DND-41 (cell line): ENCODE data around the gene GGT7.

Experiments used
- ATAC-seq: fragments of 200-7000 bp; cut with Tn5 transposase; 3 replicates; pipeline ENCODE4 v1.9.1; 2021; ENCODE audit warnings: low read depth; ENCODE audit not compliant: insufficient read depth
- DNase-seq: peaks from one replicate; pipeline ENCODE4 v3.0.0-alpha.2; 2020
- H2AFZ ChIP-seq: 2 replicates; pipeline ENCODE4 v1.6.0; 2012; ENCODE audit warnings: low read depth, low read length
- H3K27ac ChIP-seq: 2 replicates; pipeline ENCODE4 v1.5.1; 2012; ENCODE audit warnings: low read length, inconsistent platforms
- H3K27me3 ChIP-seq: fragments of 200-600 bp; sonication (generic); 2 replicates; pipeline ENCODE4 v1.6.0; 2012; ENCODE audit warnings: low read length, mild to moderate bottlenecking, inconsistent platforms; ENCODE audit not compliant: insufficient read depth, poor library complexity
- H3K36me3 ChIP-seq: 2 replicates; pipeline ENCODE4 v1.5.1; 2012; ENCODE audit warnings: low read length, inconsistent platforms; ENCODE audit not compliant: insufficient read depth
- H3K4me1 ChIP-seq: 2 replicates; pipeline ENCODE4 v1.5.1; 2012; ENCODE audit warnings: mild to moderate bottlenecking, low read length; ENCODE audit not compliant: insufficient read depth
- H3K4me2 ChIP-seq: 2 replicates; pipeline ENCODE4 v1.6.0; 2012; ENCODE audit warnings: mild to moderate bottlenecking, moderate library complexity, low read length, inconsistent platforms; ENCODE audit not compliant: insufficient read depth
- H3K4me3 ChIP-seq, 2 experiments: fragments of 200-600 bp in 1 of 2; shearing (Covaris generic) in 1 of 2; 2 replicates each; pipeline ENCODE4 v1.5.1; 2012 to 2016; ENCODE audit warnings: inconsistent platforms in 2 of 2, low read length in 2 of 2, mild to moderate bottlenecking in 2 of 2, low read depth in 1 of 2, moderate library complexity in 1 of 2
- H3K79me2 ChIP-seq: 2 replicates; pipeline ENCODE4 v1.6.0; 2012; ENCODE audit warnings: low read length, inconsistent platforms; ENCODE audit not compliant: insufficient read depth
- H3K9ac ChIP-seq: 2 replicates; pipeline ENCODE4 v1.6.0; 2012; ENCODE audit warnings: low read depth, mild to moderate bottlenecking, inconsistent platforms, low read length, moderate library complexity
- H3K9me3 ChIP-seq: 2 replicates; pipeline ENCODE4 v1.5.1; 2012; ENCODE audit warnings: low read length, moderate library complexity, mild to moderate bottlenecking, inconsistent platforms; ENCODE audit not compliant: insufficient read depth, severe bottlenecking
- H4K20me1 ChIP-seq: 2 replicates; pipeline ENCODE4 v1.6.0; 2012; ENCODE audit warnings: low read length; ENCODE audit not compliant: insufficient read depth
- EZH2 ChIP-seq: IDR thresholded peaks from 3 replicates; pipeline ENCODE4 v1.6.1; 2012; ENCODE audit warnings: borderline replicate concordance, low read depth, mild to moderate bottlenecking, moderate library complexity, low read length, inconsistent platforms; ENCODE audit not compliant: severe bottlenecking
- TF ChIP-seq, protein P1 (sequence below): IDR thresholded peaks from 2 replicates; pipeline ENCODE4 v1.5.1; 2012; ENCODE audit warnings: borderline replicate concordance, low read length, moderate library complexity, mild to moderate bottlenecking; ENCODE audit not compliant: poor library complexity, severe bottlenecking; ENCODE audit errors: extremely low read depth

The GGT7 gene, protein sequence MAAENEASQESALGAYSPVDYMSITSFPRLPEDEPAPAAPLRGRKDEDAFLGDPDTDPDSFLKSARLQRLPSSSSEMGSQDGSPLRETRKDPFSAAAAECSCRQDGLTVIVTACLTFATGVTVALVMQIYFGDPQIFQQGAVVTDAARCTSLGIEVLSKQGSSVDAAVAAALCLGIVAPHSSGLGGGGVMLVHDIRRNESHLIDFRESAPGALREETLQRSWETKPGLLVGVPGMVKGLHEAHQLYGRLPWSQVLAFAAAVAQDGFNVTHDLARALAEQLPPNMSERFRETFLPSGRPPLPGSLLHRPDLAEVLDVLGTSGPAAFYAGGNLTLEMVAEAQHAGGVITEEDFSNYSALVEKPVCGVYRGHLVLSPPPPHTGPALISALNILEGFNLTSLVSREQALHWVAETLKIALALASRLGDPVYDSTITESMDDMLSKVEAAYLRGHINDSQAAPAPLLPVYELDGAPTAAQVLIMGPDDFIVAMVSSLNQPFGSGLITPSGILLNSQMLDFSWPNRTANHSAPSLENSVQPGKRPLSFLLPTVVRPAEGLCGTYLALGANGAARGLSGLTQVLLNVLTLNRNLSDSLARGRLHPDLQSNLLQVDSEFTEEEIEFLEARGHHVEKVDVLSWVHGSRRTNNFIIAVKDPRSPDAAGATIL

DNA sequence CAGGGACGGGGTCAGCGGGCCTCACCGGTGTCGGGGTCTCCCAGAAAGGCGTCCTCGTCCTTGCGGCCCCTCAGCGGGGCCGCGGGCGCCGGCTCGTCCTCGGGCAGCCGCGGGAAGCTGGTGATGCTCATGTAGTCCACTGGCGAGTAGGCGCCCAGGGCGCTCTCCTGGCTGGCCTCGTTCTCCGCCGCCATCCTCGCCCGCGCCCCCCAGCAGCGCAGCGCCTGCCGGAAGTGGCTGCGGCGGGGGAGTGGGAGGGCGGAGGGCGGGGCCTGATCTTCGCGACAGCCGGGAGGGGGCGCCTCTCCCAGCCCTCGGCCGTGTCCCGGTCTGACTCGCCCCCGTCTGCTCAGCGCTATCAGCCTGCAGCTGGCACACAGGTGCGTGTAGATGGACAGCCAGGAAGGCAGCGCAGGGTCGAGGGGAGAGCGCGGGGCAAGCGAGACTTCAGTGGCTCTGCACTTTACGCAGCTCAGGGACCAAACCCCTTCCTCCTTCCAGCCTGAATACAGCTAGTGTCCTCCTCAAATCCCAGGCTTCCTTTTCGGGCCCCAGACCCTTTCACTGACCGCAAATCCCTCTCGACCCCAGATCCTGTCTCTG lies at the start of gene GGT7:
GGT7 (minus strand) TSS at position 235 of the 603 bp plus-strand sequence; CDS start at position 194, 41 bp downstream.
- DNase-seq (peak; percentile 92), ATAC-seq (peak; percentile 81)
- H3K4me1 ChIP-seq: peaks cover 61% of the 10 kb centered on the region
- peak within 1 kb of the TSS; percentile 64 for H3K27ac ChIP-seq
- H3K36me3 ChIP-seq: no peaks in the 10 kb centered on the region
- H3K79me2 ChIP-seq: peaks cover 26% of the 10 kb centered on the region
- no peaks in the 10 kb centered on the region for H4K20me1 ChIP-seq
- peak within 1 kb of the TSS; percentile 27 to 63; a peak in 3 of 4 replicates for H3K4me3 ChIP-seq
- no peak for TF ChIP-seq EZH2
- TF ChIP-seq, protein P1, sequence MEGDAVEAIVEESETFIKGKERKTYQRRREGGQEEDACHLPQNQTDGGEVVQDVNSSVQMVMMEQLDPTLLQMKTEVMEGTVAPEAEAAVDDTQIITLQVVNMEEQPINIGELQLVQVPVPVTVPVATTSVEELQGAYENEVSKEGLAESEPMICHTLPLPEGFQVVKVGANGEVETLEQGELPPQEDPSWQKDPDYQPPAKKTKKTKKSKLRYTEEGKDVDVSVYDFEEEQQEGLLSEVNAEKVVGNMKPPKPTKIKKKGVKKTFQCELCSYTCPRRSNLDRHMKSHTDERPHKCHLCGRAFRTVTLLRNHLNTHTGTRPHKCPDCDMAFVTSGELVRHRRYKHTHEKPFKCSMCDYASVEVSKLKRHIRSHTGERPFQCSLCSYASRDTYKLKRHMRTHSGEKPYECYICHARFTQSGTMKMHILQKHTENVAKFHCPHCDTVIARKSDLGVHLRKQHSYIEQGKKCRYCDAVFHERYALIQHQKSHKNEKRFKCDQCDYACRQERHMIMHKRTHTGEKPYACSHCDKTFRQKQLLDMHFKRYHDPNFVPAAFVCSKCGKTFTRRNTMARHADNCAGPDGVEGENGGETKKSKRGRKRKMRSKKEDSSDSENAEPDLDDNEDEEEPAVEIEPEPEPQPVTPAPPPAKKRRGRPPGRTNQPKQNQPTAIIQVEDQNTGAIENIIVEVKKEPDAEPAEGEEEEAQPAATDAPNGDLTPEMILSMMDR: peak; percentile 87
- H2AFZ ChIP-seq: peak within 1 kb of the TSS; percentile 85
- H3K9ac ChIP-seq: peak within 1 kb of the TSS; percentile 64
- no peaks in the 10 kb centered on the region for H3K9me3 ChIP-seq
- peaks cover 7% of the 10 kb centered on the region for H3K27me3 ChIP-seq
- peak within 1 kb of the TSS; percentile 91 for H3K4me2 ChIP-seq

DNA sequence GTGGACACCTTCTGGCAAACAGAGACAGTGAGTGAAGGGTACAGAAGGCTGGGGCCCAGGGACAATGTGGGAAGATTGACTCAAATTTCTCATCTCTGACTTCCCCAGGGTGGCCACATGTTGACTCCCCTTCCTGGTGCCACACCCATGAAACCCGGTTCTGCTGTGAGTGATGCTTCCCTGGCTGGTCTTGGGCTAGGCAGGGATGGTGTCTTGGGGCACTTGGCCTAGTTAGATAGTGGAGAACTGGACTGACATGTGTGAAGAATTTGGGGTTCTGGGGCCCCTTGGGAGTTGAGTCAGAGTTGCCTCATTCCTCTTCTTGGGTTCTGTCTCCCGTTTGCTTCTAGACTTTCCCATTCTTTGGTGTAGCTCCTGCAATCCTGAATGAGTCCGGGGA lies 48.8 kb upstream of the GGT7 start:
- Histone ChIP-seq H3K4me1 (peaks cover 6% of the 10 kb centered on the region), H3K4me2 (no peak overlapping the region), H4K20me1 (no peaks in the 10 kb centered on the region), H3K9ac (no peak overlapping the region), H3K27me3 (no peaks in the 10 kb centered on the region), H3K9me3 (no peaks in the 10 kb centered on the region), H3K79me2 (no peaks in the 10 kb centered on the region), H3K36me3 (no peaks in the 10 kb centered on the region), H2AFZ (no peak overlapping the region), H3K4me3 (no peak overlapping the region), H3K27ac (no peak overlapping the region)
- ATAC-seq (no peak), DNase-seq (no peak)
- TF ChIP-seq, protein P1: no peak
- TF ChIP-seq EZH2: no peak

DNA sequence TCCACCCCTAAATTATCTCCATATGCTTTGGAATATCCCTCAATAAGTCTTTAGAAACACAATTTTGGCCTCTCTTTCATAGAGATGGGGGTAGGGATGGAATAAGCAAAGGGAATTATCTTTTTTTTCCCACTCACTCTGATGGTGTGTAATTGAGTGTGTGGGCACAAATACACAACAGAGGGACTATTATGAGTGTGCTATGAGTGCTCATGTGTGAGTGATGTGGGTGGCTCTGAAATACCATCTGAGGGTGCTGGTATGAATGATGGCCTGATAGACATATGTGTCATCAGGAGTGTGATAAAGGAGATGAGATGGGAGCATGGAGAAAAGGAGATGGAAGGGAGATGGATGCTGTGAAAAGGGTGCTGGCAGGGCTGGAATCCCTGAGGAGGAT lies 47.4 kb upstream of the GGT7 start:
- Histone ChIP-seq H3K9me3 (no peaks in the 10 kb centered on the region), H3K27me3 (no peaks in the 10 kb centered on the region), H3K79me2 (no peaks in the 10 kb centered on the region), H3K9ac (no peak overlapping the region), H3K27ac (no peak overlapping the region), H4K20me1 (no peaks in the 10 kb centered on the region), H3K36me3 (no peaks in the 10 kb centered on the region), H3K4me1 (peaks cover 6% of the 10 kb centered on the region), H2AFZ (no peak overlapping the region), H3K4me2 (no peak overlapping the region), H3K4me3 (no peak overlapping the region)
- ATAC-seq (no peak), DNase-seq (no peak)
- no peak for TF ChIP-seq EZH2
- TF ChIP-seq, protein P1: no peak
